PFSK-1 (cell line): ENCODE data around the gene ELL.

Experiments used
- FOXP2 ChIP-seq: optimal IDR thresholded peaks from 2 replicates; pipeline ENCODE3; 2011; ENCODE audit warnings: borderline replicate concordance, control low read depth, inconsistent platforms; ENCODE audit not compliant: insufficient read depth; ENCODE audit errors: extremely low read length, extremely low read depth
- POLR2AphosphoS5 ChIP-seq: IDR thresholded peaks from 2 replicates; pipeline ENCODE4 v1.6.1; 2012; ENCODE audit warnings: low read depth, mild to moderate bottlenecking, control low read depth, low read length, moderate library complexity
- SIN3A ChIP-seq: IDR thresholded peaks from 2 replicates; pipeline ENCODE4 v1.6.1; 2012; ENCODE audit warnings: mild to moderate bottlenecking, low read length, moderate library complexity, borderline replicate concordance; ENCODE audit not compliant: insufficient read depth
- TAF1 ChIP-seq: IDR thresholded peaks from 2 replicates; pipeline ENCODE4 v1.6.1; 2012; ENCODE audit warnings: low read length, control low read depth, borderline replicate concordance; ENCODE audit not compliant: insufficient read depth
- TF ChIP-seq, protein P1 (sequence below), 2 experiments: IDR thresholded peaks; 2 replicates each; pipeline versions ENCODE4 v1.6.1 to v1.8.0; 2011 to 2012; ENCODE audit warnings: low read depth in 2 of 2, low read length in 2 of 2, control low read depth in 1 of 2, inconsistent platforms in 1 of 2, mild to moderate bottlenecking in 1 of 2, moderate library complexity in 1 of 2; ENCODE audit not compliant: insufficient read depth in 1 of 2

DNA sequence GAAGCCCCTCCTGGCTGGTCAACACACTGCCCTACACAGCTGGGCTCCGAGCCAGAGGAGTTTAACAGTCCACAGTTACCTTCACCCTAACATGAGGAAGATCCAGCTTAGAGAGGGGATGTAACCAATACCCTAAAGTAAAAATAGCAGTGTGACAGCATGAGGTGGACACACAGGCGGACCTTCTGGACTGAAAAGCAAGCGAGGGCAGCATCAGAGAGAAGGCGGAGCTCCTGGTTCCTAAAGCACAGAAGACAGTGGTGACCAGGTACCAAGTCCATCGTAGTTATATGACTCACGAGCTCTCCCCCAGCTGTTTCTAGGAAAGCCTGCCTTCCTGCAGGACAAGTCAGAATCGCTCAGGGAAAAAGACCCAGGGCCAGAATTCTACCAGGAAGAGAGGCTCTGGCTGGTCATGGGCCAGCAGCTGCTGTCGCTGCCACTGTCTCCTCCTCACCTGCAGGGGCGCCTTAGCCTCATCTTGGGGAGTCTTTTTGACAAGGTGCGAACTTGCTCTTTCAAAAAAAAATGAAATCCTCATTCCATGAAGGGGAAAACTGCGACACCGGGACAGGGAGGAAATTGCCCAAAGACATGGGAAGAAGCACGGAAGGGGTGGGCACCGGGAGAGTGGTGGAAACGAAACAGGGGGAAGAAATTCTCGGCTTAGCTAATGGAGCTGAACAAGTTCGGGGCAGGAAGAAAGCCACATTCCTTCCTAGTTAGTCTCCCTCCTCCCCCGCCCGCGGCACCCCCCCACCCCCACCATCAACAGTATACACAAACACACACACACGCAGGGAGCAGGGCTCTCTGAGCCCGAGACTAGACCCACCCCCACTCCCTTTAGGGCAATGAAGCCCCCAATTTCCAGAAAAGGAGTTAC is 1.7 kb downstream of the ELL start:
- TF ChIP-seq TAF1 (no peak), SIN3A (peak; percentile 41; the same call in 1 of the 2 replicates), POLR2AphosphoS5 (no peak), FOXP2 (no peak)
- TF ChIP-seq, protein P1, sequence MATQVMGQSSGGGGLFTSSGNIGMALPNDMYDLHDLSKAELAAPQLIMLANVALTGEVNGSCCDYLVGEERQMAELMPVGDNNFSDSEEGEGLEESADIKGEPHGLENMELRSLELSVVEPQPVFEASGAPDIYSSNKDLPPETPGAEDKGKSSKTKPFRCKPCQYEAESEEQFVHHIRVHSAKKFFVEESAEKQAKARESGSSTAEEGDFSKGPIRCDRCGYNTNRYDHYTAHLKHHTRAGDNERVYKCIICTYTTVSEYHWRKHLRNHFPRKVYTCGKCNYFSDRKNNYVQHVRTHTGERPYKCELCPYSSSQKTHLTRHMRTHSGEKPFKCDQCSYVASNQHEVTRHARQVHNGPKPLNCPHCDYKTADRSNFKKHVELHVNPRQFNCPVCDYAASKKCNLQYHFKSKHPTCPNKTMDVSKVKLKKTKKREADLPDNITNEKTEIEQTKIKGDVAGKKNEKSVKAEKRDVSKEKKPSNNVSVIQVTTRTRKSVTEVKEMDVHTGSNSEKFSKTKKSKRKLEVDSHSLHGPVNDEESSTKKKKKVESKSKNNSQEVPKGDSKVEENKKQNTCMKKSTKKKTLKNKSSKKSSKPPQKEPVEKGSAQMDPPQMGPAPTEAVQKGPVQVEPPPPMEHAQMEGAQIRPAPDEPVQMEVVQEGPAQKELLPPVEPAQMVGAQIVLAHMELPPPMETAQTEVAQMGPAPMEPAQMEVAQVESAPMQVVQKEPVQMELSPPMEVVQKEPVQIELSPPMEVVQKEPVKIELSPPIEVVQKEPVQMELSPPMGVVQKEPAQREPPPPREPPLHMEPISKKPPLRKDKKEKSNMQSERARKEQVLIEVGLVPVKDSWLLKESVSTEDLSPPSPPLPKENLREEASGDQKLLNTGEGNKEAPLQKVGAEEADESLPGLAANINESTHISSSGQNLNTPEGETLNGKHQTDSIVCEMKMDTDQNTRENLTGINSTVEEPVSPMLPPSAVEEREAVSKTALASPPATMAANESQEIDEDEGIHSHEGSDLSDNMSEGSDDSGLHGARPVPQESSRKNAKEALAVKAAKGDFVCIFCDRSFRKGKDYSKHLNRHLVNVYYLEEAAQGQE (IDR thresholded peaks at IDR 0.05; ENCODE audit: insufficient read depth in 1 of 2, low read depth in 2 of 2, low read length in 2 of 2) = no peak
